GM12878 (cell line): ENCODE results near the gene GSTT4. TPM values are rescaled to one million over a fixed set of nuclear protein-coding genes. Genes with fewer than 3 reads are reported as not detected.
"Not testable (repeated sequence)": the region's sequence is repeated elsewhere in the genome, so short reads cannot be mapped to it uniquely, and the experiment has no call there.

ENCODE experiments used
- ATAC-seq: fragments of 200-7000 bp; cut with Tn5 transposase; 3 replicates; pipeline ENCODE4 v1.9.1; 2020; ENCODE audit warnings: mild to moderate bottlenecking, moderate library complexity
- BruUV-seq: library from RNA; stranded (reverse); fragments of 400-500 nt; replicated peaks from 2 replicates; lab custom pipeline; 2021; lab: Mats Ljungman, UMichigan
- CTCF ChIA-PET: fragments of 300-600 bp; sonication (Branson Sonifier 250); formaldehyde crosslinking; extraction: SDS; loops from one replicate; lab custom pipeline; 2021; ENCODE audit warnings: inconsistent platforms; lab: Yijun Ruan, JAX
- POLR2A ChIA-PET: fragments of 350-600 bp; formaldehyde crosslinking; extraction: SDS; loops from one replicate; lab custom pipeline; 2021; ENCODE audit warnings: inconsistent platforms; lab: Charles Lee
- RAD21 ChIA-PET: fragments of 300-600 bp; sonication (Branson Sonifier 250); formaldehyde crosslinking; loops from one replicate; lab custom pipeline; 2023; ENCODE audit warnings: antibody characterized with exemption; ENCODE audit not compliant: unreplicated experiment; lab: Charles Lee
- SMC1A ChIA-PET: fragments of 300-600 bp; sonication (Branson Sonifier 250); formaldehyde crosslinking; loops from one replicate; lab custom pipeline; 2023; ENCODE audit not compliant: unreplicated experiment, uncharacterized antibody; lab: Charles Lee
- DNase-seq: peaks from one replicate; pipeline ENCODE4 v3.0.0-alpha.2; 2011; ENCODE audit warnings: low read depth, low spot score
- FAIRE-seq: peaks from 3 replicates; lab custom pipeline; 2011; peaks lifted over from hg19 to GRCh38; lab: Jason Lieb, UNC
- H2AFZ ChIP-seq: 2 replicates; pipeline ENCODE4 v1.6.0; 2011; ENCODE audit warnings: low read depth, low read length, control low read depth; ENCODE audit not compliant: control insufficient read depth
- H3K27ac ChIP-seq: 2 replicates; pipeline ENCODE4 v1.5.1; 2011; ENCODE audit warnings: control low read depth; ENCODE audit not compliant: control insufficient read depth, insufficient read depth
- H3K27me3 ChIP-seq, 2 experiments: replicated peaks in 1 of 2; 2 replicates each; pipeline versions ENCODE4 v1.6.0 to v1.6.1; 2011; ENCODE audit warnings: low read length in 1 of 2; ENCODE audit not compliant: control insufficient read depth in 2 of 2, insufficient read depth in 2 of 2
- H3K36me3 ChIP-seq, 2 experiments: 2 replicates each; pipeline ENCODE4 v1.5.1; 2011; ENCODE audit warnings: low read length in 1 of 2; ENCODE audit not compliant: control insufficient read depth in 2 of 2, insufficient read depth in 2 of 2
- H3K4me1 ChIP-seq: 2 replicates; pipeline ENCODE4 v1.6.1; 2011; ENCODE audit warnings: mild to moderate bottlenecking, low read length, moderate library complexity, mixed read lengths; ENCODE audit not compliant: control insufficient read depth, insufficient read depth
- H3K4me2 ChIP-seq: 2 replicates; pipeline ENCODE4 v1.6.0; 2011; ENCODE audit warnings: control low read depth; ENCODE audit not compliant: control insufficient read depth, insufficient read depth
- H3K4me3 ChIP-seq: fragments of 200-600 bp; sonication (generic); 2 replicates; pipeline ENCODE4 v1.5.1; 2016
- H3K79me2 ChIP-seq: 2 replicates; pipeline ENCODE4 v1.6.0; 2011; ENCODE audit warnings: low read length; ENCODE audit not compliant: control insufficient read depth, insufficient read depth
- H3K9ac ChIP-seq: 2 replicates; pipeline ENCODE4 v1.8.0; 2011; ENCODE audit warnings: low read length, control low read depth, mixed read lengths; ENCODE audit not compliant: control insufficient read depth, insufficient read depth
- H3K9me3 ChIP-seq: replicated peaks from 3 replicates; pipeline ENCODE4 v1.5.1; 2011; ENCODE audit warnings: mild to moderate bottlenecking, low read length; ENCODE audit not compliant: control insufficient read depth, insufficient read depth
- H4K20me1 ChIP-seq: 2 replicates; pipeline ENCODE4 v1.6.0; 2011; ENCODE audit not compliant: control insufficient read depth, insufficient read depth
- WGBS: methylation state at CpG from one replicate; pipeline ENCODE4 v1.1.6; 2016; ENCODE audit warnings: low lambda C conversion rate; ENCODE audit not compliant: insufficient replicate concordance, insufficient coverage; ENCODE audit errors: missing lambda C conversion rate; 5-methylcytosine and 5-hydroxymethylcytosine counted together
- in situ Hi-C: fragments of 300-500 bp; cut with MboI; formaldehyde crosslinking; loops from 9 replicates; pipeline ENCODE4 v1.14.3; 2018; ENCODE audit warnings: mixed read lengths
- intact Hi-C: fragments of 100-400 bp; cut with micrococcal nuclease; formaldehyde crosslinking; loops from one replicate; pipeline ENCODE4 v1.14.2; 2022; ENCODE audit not compliant: unreplicated experiment
- polyA plus RNA-seq, 11 experiments: library from polyadenylated mRNA; depleted of rRNA in 4 of 11; unstranded in 6 of 11; stranded (reverse) in 5 of 11; fragments of >200 nt; fragmentation: Nextera tagmentation in 4 of 11; fragmentation: Illumina TruSeq in 1 of 11; extraction: Ambion mirVana in 4 of 11; extraction: Trizol in 1 of 11; gene quantifications; 1 replicate in 1 of 11; 2 replicates in 10 of 11; pipeline versions ENCODE4 v1.2.1 to v1.2.3, GENCODE V29; 2011 to 2016; ENCODE audit warnings: inconsistent platforms in 2 of 11, missing spikeins in 2 of 11, low read depth in 1 of 11
- total RNA-seq, 4 experiments: library from RNA; depleted of rRNA in 3 of 4; stranded (reverse); fragments of >200 nt in 3 of 4; fragmentation: Illumina TruSeq in 1 of 4; extraction: Trizol in 1 of 4; gene quantifications; 2 replicates each; pipeline versions ENCODE4 v1.2.1 to v1.2.3, GENCODE V29; 2013 to 2021

The GSTT4 gene
- total and polyA plus RNA-seq, 10 of the 15 experiments (the other 5 are each of a cell fraction or from before 2014, with no cell fraction given), result not detected

- H3K79me2 ChIP-seq, intact Hi-C loops, SMC1A ChIA-PET, H3K27ac ChIP-seq, POLR2A ChIA-PET, H3K9ac ChIP-seq, H3K9me3 ChIP-seq, H3K4me2 ChIP-seq, in situ Hi-C loops, H3K36me3 ChIP-seq, H2AFZ ChIP-seq, H3K27me3 ChIP-seq, FAIRE-seq, H4K20me1 ChIP-seq, BruUV-seq, DNase-seq, H3K4me3 ChIP-seq, RAD21 ChIA-PET, ATAC-seq, CTCF ChIA-PET, H3K4me1 ChIP-seq: not testable (repeated sequence)
- WGBS, result no CpG with 5 or more reads among the region's 12 CpGs
Measured at GRCh38 chr22:23977304-23977703, 27.9 kb downstream of the GSTT4 start.

- in situ Hi-C loops, result loop anchor here (5.0 kb wide), 1 partner anchor 48 kb away; no protein-coding TSS in a partner anchor
- SMC1A ChIA-PET, H3K27ac ChIP-seq, H3K9me3 ChIP-seq, RAD21 ChIA-PET, H3K9ac ChIP-seq, FAIRE-seq, H4K20me1 ChIP-seq, H3K4me1 ChIP-seq, H3K4me3 ChIP-seq, POLR2A ChIA-PET, H3K27me3 ChIP-seq, DNase-seq, CTCF ChIA-PET, H3K4me2 ChIP-seq, H2AFZ ChIP-seq: not testable (repeated sequence)
- Histone ChIP-seq H3K36me3 (peaks cover 10 to 19% of the 10 kb centered on the region in 2 experiments), H3K79me2 (peaks cover 13% of the 10 kb centered on the region)
- TSS peak; percentile 92 for BruUV-seq
- ATAC-seq, result peak; percentile 75
- intact Hi-C loops, result loop anchor here (5.0 kb wide), 1 partner anchor 48 kb away; no protein-coding TSS in a partner anchor
- WGBS, result 0% methylated on average over 5 of the region's 27 CpGs
Measured at GRCh38 chr22:23974836-23975352, 30.4 kb downstream of the GSTT4 start.

GRCh38 chr22:23974345-23974744, 30.9 kb downstream of the GSTT4 start, which contains the start of gene DDT:
Gene DDT (minus strand): TSS chr22:23974441. CDS start chr22:23974414, 27 bp downstream.
- H2AFZ ChIP-seq, H3K4me2 ChIP-seq, SMC1A ChIA-PET, H3K4me3 ChIP-seq, H3K9me3 ChIP-seq, H3K27me3 ChIP-seq, BruUV-seq, CTCF ChIA-PET, H3K4me1 ChIP-seq, H4K20me1 ChIP-seq, H3K9ac ChIP-seq, POLR2A ChIA-PET, DNase-seq, H3K27ac ChIP-seq, RAD21 ChIA-PET: not testable (repeated sequence)
- intact Hi-C loops (loop anchor here (5.0 kb wide), 1 partner anchor 47 kb away; no protein-coding TSS in a partner anchor), in situ Hi-C loops (loop anchor here (5.0 kb wide), 1 partner anchor 47 kb away; no protein-coding TSS in a partner anchor)
- peak; percentile 99 for ATAC-seq
- H3K36me3 ChIP-seq, result peaks cover 11 to 22% of the 10 kb centered on the region in 2 experiments
- peak; percentile 89 for FAIRE-seq
- peaks cover 13% of the 10 kb centered on the region for H3K79me2 ChIP-seq
- WGBS, result no CpG with 5 or more reads among the region's 29 CpGs

- DNase-seq, H3K4me2 ChIP-seq, H3K9ac ChIP-seq, H3K27ac ChIP-seq, H3K4me3 ChIP-seq, H2AFZ ChIP-seq, BruUV-seq, ATAC-seq, H4K20me1 ChIP-seq, H3K27me3 ChIP-seq, SMC1A ChIA-PET, FAIRE-seq, H3K9me3 ChIP-seq, RAD21 ChIA-PET, H3K4me1 ChIP-seq, CTCF ChIA-PET: not testable (repeated sequence)
- POLR2A ChIA-PET, result interaction anchor here (0.6 kb wide), 1 partner anchor 78 kb away, joined by 3 read pairs; the partner anchor contains the start of gene MIF
- intact Hi-C loops (loop anchor here (5.0 kb wide), 1 partner anchor 45 kb away; no protein-coding TSS in a partner anchor), in situ Hi-C loops (loop anchor here (5.0 kb wide), 1 partner anchor 45 kb away; no protein-coding TSS in a partner anchor)
- Histone ChIP-seq H3K79me2 (peaks cover 13% of the 10 kb centered on the region), H3K36me3 (peaks cover 11 to 25% of the 10 kb centered on the region in 2 experiments)
- 100% methylated on average over 3 of the region's 3 CpGs for WGBS
Measured at GRCh38 chr22:23971927-23972326, 33.3 kb downstream of the GSTT4 start.
